Panc1 (cell line): ENCODE data around the gene ITPRIP. TPM values are rescaled to one million over a fixed set of nuclear protein-coding genes. Genes with fewer than 3 reads are reported as not detected.

Source experiments
- ATAC-seq: fragments of 200-7000 bp; cut with Tn5 transposase; 2 replicates; pipeline ENCODE4 v1.9.1; 2020; ENCODE audit warnings: mild to moderate bottlenecking, moderate library complexity
- BruUV-seq: library from RNA; stranded (reverse); fragments of 400-500 nt; replicated peaks from 2 replicates; lab custom pipeline; 2021; lab: Mats Ljungman, UMichigan
- CTCF ChIA-PET: fragments of 300-600 bp; sonication (Branson Sonifier 250); formaldehyde crosslinking; loops from one replicate; lab custom pipeline; 2022; ENCODE audit warnings: antibody characterized with exemption; lab: Charles Lee
- POLR2A ChIA-PET: fragments of 300-600 bp; sonication (Branson Sonifier 250); formaldehyde crosslinking; loops from one replicate; lab custom pipeline; 2022; ENCODE audit warnings: antibody characterized with exemption; lab: Charles Lee
- DNase-seq: peaks from one replicate; pipeline ENCODE4 v3.0.0-alpha.2; 2010; ENCODE audit warnings: low read depth, low spot score
- H3K27ac ChIP-seq: 2 replicates; pipeline ENCODE4 v1.5.1; 2011; ENCODE audit warnings: mild to moderate bottlenecking, low read length, inconsistent platforms
- H3K27me3 ChIP-seq: fragments of 200-500 bp; sonication (Bioruptor generic); 2 replicates; pipeline ENCODE4 v1.6.0; 2014; ENCODE audit warnings: low read length, inconsistent platforms; ENCODE audit not compliant: control insufficient read depth, insufficient read depth
- H3K36me3 ChIP-seq: fragments of 200-500 bp; sonication (Bioruptor generic); 2 replicates; pipeline ENCODE4 v1.5.1; 2014; ENCODE audit warnings: inconsistent platforms, mild to moderate bottlenecking, low read length, moderate library complexity; ENCODE audit not compliant: control insufficient read depth, insufficient read depth
- H3K4me1 ChIP-seq: 2 replicates; pipeline ENCODE4 v1.5.1; 2011; ENCODE audit warnings: inconsistent platforms, mild to moderate bottlenecking, low read length, moderate library complexity; ENCODE audit not compliant: control insufficient read depth, insufficient read depth
- H3K4me3 ChIP-seq, 2 experiments: 2 replicates each; pipeline ENCODE4 v1.5.1; 2011 to 2012; ENCODE audit warnings: low read depth in 2 of 2, low read length in 2 of 2, mild to moderate bottlenecking in 2 of 2, inconsistent platforms in 1 of 2, moderate library complexity in 1 of 2
- H3K9me3 ChIP-seq: fragments of 200-500 bp; sonication (Bioruptor generic); 2 replicates; pipeline ENCODE4 v1.5.1; 2014; ENCODE audit warnings: low read depth, mild to moderate bottlenecking, inconsistent platforms, low read length, moderate library complexity; ENCODE audit not compliant: control insufficient read depth, insufficient read depth
- POLR2AphosphoS5 ChIP-seq: IDR thresholded peaks from 2 replicates; pipeline ENCODE4 v1.6.1; 2012; ENCODE audit warnings: mild to moderate bottlenecking, low read depth, low read length, moderate library complexity
- SIN3A ChIP-seq: IDR thresholded peaks from 2 replicates; pipeline ENCODE4 v1.6.1; 2012; ENCODE audit warnings: low read depth, mild to moderate bottlenecking, low read length, moderate library complexity, borderline replicate concordance; ENCODE audit not compliant: insufficient read depth
- TCF7L2 ChIP-seq: IDR thresholded peaks from 2 replicates; pipeline ENCODE4 v1.6.1; 2011; ENCODE audit warnings: mild to moderate bottlenecking, low read depth, low read length, inconsistent platforms
- in situ Hi-C: cut with HindIII; loops from 2 replicates; pipeline ENCODE4 v1.10.0; 2016; ENCODE audit warnings: low sequenced_read_pairs, low pct_unique_long_range_greater_than_20kb
- intact Hi-C: fragments of 100-400 bp; cut with micrococcal nuclease; formaldehyde crosslinking; loops from one replicate; pipeline ENCODE4 v1.10.0; 2022; ENCODE audit not compliant: unreplicated experiment
- total RNA-seq: library from RNA; stranded (reverse); gene quantifications from one replicate; pipeline ENCODE4 v1.2.1, GENCODE V29; 2021; ENCODE audit not compliant: unreplicated experiment
- TF ChIP-seq, protein P1 (sequence below), 2 experiments: IDR thresholded peaks; 2 replicates each; pipeline ENCODE4 v1.6.1; 2011 to 2012; ENCODE audit warnings: low read depth in 2 of 2, control low read depth in 1 of 2, low read length in 1 of 2, mild to moderate bottlenecking in 1 of 2, moderate library complexity in 1 of 2; ENCODE audit not compliant: insufficient read depth in 1 of 2
- TF ChIP-seq, protein P2 (sequence below): fragments of 450-650 bp; IDR thresholded peaks from 2 replicates; pipeline ENCODE4 v1.5.1; 2017; ENCODE audit warnings: mild to moderate bottlenecking

The ITPRIP gene
- total RNA-seq, 1 experiment from 2014 or later: 55.0 TPM

DNA sequence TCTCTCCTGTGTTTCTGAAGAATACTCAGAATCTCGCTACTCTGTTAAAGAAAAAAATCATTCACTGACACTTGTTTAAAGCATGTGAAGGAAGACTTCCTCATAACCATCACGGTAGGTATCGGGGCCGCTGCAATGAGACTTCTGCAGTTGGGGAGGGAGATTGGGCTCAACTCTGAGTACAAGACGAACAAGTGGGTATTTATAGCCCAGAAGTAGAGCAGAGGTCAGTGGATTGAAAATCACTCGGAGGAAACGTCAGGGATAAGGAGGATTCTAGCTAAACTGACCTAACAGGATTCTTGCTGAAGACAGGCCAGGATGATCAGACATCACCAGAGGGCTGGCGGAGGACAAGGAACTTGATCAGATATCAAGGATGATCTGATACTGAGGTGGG is 33.3 kb downstream of the ITPRIP start:
- peaks cover 30% of the 10 kb centered on the region for H3K4me1 ChIP-seq
- ATAC-seq: no peak
- H3K36me3 ChIP-seq: no peaks in the 10 kb centered on the region
- no peaks in the 10 kb centered on the region for H3K9me3 ChIP-seq
- TF ChIP-seq POLR2AphosphoS5 (no peak), TCF7L2 (no peak), SIN3A (no peak)
- TF ChIP-seq, protein P1, sequence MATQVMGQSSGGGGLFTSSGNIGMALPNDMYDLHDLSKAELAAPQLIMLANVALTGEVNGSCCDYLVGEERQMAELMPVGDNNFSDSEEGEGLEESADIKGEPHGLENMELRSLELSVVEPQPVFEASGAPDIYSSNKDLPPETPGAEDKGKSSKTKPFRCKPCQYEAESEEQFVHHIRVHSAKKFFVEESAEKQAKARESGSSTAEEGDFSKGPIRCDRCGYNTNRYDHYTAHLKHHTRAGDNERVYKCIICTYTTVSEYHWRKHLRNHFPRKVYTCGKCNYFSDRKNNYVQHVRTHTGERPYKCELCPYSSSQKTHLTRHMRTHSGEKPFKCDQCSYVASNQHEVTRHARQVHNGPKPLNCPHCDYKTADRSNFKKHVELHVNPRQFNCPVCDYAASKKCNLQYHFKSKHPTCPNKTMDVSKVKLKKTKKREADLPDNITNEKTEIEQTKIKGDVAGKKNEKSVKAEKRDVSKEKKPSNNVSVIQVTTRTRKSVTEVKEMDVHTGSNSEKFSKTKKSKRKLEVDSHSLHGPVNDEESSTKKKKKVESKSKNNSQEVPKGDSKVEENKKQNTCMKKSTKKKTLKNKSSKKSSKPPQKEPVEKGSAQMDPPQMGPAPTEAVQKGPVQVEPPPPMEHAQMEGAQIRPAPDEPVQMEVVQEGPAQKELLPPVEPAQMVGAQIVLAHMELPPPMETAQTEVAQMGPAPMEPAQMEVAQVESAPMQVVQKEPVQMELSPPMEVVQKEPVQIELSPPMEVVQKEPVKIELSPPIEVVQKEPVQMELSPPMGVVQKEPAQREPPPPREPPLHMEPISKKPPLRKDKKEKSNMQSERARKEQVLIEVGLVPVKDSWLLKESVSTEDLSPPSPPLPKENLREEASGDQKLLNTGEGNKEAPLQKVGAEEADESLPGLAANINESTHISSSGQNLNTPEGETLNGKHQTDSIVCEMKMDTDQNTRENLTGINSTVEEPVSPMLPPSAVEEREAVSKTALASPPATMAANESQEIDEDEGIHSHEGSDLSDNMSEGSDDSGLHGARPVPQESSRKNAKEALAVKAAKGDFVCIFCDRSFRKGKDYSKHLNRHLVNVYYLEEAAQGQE (IDR thresholded peaks at IDR 0.05; ENCODE audit: insufficient read depth in 1 of 2, low read depth in 2 of 2, low read length in 1 of 2): no peak
- TF ChIP-seq, protein P2, sequence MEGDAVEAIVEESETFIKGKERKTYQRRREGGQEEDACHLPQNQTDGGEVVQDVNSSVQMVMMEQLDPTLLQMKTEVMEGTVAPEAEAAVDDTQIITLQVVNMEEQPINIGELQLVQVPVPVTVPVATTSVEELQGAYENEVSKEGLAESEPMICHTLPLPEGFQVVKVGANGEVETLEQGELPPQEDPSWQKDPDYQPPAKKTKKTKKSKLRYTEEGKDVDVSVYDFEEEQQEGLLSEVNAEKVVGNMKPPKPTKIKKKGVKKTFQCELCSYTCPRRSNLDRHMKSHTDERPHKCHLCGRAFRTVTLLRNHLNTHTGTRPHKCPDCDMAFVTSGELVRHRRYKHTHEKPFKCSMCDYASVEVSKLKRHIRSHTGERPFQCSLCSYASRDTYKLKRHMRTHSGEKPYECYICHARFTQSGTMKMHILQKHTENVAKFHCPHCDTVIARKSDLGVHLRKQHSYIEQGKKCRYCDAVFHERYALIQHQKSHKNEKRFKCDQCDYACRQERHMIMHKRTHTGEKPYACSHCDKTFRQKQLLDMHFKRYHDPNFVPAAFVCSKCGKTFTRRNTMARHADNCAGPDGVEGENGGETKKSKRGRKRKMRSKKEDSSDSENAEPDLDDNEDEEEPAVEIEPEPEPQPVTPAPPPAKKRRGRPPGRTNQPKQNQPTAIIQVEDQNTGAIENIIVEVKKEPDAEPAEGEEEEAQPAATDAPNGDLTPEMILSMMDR: no peak
- peak overlapping the region; percentile 39; the same call in 1 of the 2 replicates for H3K27ac ChIP-seq
- BruUV-seq: no TSS peak
- no peak overlapping the region for H3K4me3 ChIP-seq
- no peak for DNase-seq
- intact Hi-C loops (loop anchor here (1.0 kb wide), 1 partner anchor 45 kb away; no protein-coding TSS in a partner anchor), in situ Hi-C loops (no loop called here)
- ChIA-PET POLR2A (no interaction called here), CTCF (interaction anchor here (0.7 to 2.9 kb wide), 7 partner anchors 8 to 49 kb away, joined by 3 to 23 read pairs (median 6); partner anchors contain the start of genes CFAP58 and ITPRIP)
- no peaks in the 10 kb centered on the region for H3K27me3 ChIP-seq

DNA sequence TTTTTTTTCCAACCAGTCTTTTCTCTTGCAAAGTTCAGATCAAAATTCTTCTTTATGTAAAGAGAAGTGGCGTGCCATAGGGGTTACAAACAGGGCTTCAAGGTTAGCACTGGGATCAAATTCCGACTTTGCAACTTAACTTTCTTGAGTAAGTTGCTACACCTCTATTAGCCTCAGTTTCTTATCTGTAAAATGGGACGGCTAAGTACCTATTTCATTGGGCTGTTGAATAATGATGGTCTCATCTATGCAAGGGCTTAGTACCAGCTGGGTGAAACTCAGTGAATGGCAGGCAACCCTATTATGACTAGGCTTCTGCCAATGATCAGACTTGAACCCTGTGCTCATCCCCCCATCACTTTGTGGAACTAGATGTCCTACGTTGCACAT is 33.9 kb downstream of the ITPRIP start:
- H3K27ac ChIP-seq: no peak overlapping the region
- intact Hi-C loops: no loop called here
- no peaks in the 10 kb centered on the region for H3K9me3 ChIP-seq
- CTCF ChIA-PET: no interaction called here
- H3K4me1 ChIP-seq: peaks cover 28% of the 10 kb centered on the region
- in situ Hi-C loops: no loop called here
- no peak for DNase-seq
- TF ChIP-seq TCF7L2 (no peak), SIN3A (no peak), POLR2AphosphoS5 (no peak)
- TF ChIP-seq, protein P1 (IDR thresholded peaks at IDR 0.05; ENCODE audit: insufficient read depth in 1 of 2, low read depth in 2 of 2, low read length in 1 of 2): no peak
- BruUV-seq: no TSS peak
- no peak for ATAC-seq
- H3K36me3 ChIP-seq: no peaks in the 10 kb centered on the region
- no peak overlapping the region for H3K4me3 ChIP-seq
- no peaks in the 10 kb centered on the region for H3K27me3 ChIP-seq
- POLR2A ChIA-PET: no interaction called here
